A673 (cell line): ENCODE data around the gene GALNT16. TPM values are rescaled to one million over a fixed set of nuclear protein-coding genes. Genes with fewer than 3 reads are reported as not detected.

ENCODE experiments used
- BruUV-seq: library from RNA; stranded (reverse); fragments of 400-500 nt; replicated peaks from 2 replicates; lab custom pipeline; 2021; lab: Mats Ljungman, UMichigan
- CTCF ChIA-PET: fragments of 300-600 bp; sonication (Branson Sonifier 250); formaldehyde crosslinking; loops from one replicate; lab custom pipeline; 2022; ENCODE audit warnings: antibody characterized with exemption; lab: Charles Lee
- POLR2A ChIA-PET: fragments of 300-600 bp; sonication (Branson Sonifier 250); formaldehyde crosslinking; loops from one replicate; lab custom pipeline; 2022; ENCODE audit warnings: antibody characterized with exemption; ENCODE audit not compliant: low non-redundant PET; lab: Charles Lee
- DNase-seq: peaks from one replicate; pipeline ENCODE4 v3.0.0-alpha.2; 2015; ENCODE audit warnings: low spot score
- H3K27ac ChIP-seq: fragments of 200-600 bp; sonication (generic); 2 replicates; pipeline ENCODE4 v1.5.1; 2016; ENCODE audit warnings: mixed run types, low read depth, mild to moderate bottlenecking, mixed read lengths, antibody characterized with exemption, low read length; ENCODE audit not compliant: poor library complexity, severe bottlenecking
- H3K27me3 ChIP-seq: fragments of 200-600 bp; sonication (generic); replicated peaks from 2 replicates; pipeline ENCODE4 v1.6.1; 2017; ENCODE audit warnings: mixed run types, low read depth, mild to moderate bottlenecking, mixed read lengths, antibody characterized with exemption, low read length; ENCODE audit not compliant: insufficient read depth, poor library complexity
- H3K36me3 ChIP-seq: fragments of 200-600 bp; sonication (generic); 2 replicates; pipeline ENCODE4 v1.6.1; 2016; ENCODE audit warnings: mixed run types, mild to moderate bottlenecking, mixed read lengths, antibody characterized with exemption, low read length; ENCODE audit not compliant: insufficient read depth, poor library complexity, severe bottlenecking
- H3K4me1 ChIP-seq: fragments of 200-600 bp; sonication (generic); 2 replicates; pipeline ENCODE4 v1.6.1; 2017; ENCODE audit warnings: mixed run types, mild to moderate bottlenecking, mixed read lengths, antibody characterized with exemption, low read length; ENCODE audit not compliant: insufficient read depth, poor library complexity, severe bottlenecking
- H3K4me3 ChIP-seq: fragments of 200-600 bp; sonication (generic); 2 replicates; pipeline ENCODE4 v1.5.1; 2016; ENCODE audit warnings: low read depth, mixed run types, mild to moderate bottlenecking, mixed read lengths, low read length; ENCODE audit not compliant: poor library complexity, severe bottlenecking
- H3K9me3 ChIP-seq: fragments of 200-600 bp; sonication (generic); 2 replicates; pipeline ENCODE4 v1.6.1; 2016; ENCODE audit warnings: mixed run types, low read depth, mild to moderate bottlenecking, mixed read lengths, antibody characterized with exemption, low read length; ENCODE audit not compliant: poor library complexity, severe bottlenecking
- EZH2 ChIP-seq: fragments of 200-600 bp; sonication (generic); IDR thresholded peaks from 2 replicates; pipeline ENCODE4 v1.6.1; 2017; ENCODE audit warnings: borderline replicate concordance, low read depth, mild to moderate bottlenecking, mixed read lengths, antibody characterized with exemption, low read length; ENCODE audit not compliant: poor library complexity, severe bottlenecking
- intact Hi-C: fragments of 100-400 bp; cut with micrococcal nuclease; formaldehyde crosslinking; loops from one replicate; pipeline ENCODE4 v1.10.0; 2022; ENCODE audit not compliant: unreplicated experiment
- total RNA-seq: library from RNA; stranded (reverse); gene quantifications from 2 replicates; pipeline ENCODE4 v1.2.3, GENCODE V29; 2021
- TF ChIP-seq, protein P1 (sequence below): fragments of 300-800, 200-600 bp; sonication (generic); conservative IDR thresholded peaks from 2 replicates; pipeline ENCODE4 v1.5.1; 2017; ENCODE audit warnings: low read depth, mild to moderate bottlenecking, antibody characterized with exemption, low read length, moderate library complexity, mixed read lengths

Gene GALNT16
- total RNA-seq, 1 experiment from 2014 or later = 0.32 TPM

DNA sequence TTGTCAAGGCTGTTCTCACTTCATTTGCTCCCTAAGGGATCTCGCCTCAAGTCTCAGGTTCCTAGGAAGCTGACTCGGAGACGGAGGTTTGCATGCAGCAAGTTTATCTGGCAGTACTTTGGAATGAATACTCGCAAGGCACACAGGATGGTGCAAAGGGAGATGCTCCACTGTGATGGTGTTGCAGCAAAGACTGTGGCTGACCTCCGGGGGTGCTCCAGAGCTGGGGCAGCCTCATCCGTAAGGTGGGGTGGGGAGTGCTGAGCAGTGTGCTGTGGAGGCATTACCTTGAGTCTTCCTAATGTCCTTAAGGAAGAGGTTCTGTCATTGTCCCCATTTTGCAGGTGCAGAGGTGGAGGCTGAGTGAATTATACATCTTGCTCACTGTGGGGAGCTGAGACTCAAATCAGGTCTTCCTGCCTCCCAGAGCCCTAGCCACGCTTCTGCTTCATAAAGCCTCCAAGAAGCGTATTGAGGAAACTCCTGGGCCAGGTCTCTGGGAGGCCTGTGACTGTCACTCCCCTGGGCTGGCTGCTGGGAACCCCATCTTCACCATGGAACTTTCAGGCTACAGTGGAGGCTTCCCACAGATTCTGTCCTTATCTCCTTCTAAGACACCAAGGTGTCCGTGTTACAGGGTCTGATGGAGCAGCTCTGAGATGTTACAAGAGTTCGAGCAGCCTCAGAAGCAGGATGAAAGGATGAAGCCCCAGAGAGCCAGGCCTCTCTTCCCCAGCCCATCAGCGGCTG lies 39.5 kb downstream of the GALNT16 start:
- no TSS peak for BruUV-seq
- no peak overlapping the region for H3K27ac ChIP-seq
- DNase-seq = no peak
- CTCF ChIA-PET = no interaction called here
- H3K27me3 ChIP-seq = peaks cover 6% of the 10 kb centered on the region
- intact Hi-C loops = no loop called here
- H3K4me1 ChIP-seq = no peaks in the 10 kb centered on the region
- no peaks in the 10 kb centered on the region for H3K9me3 ChIP-seq
- TF ChIP-seq EZH2 = no peak
- TF ChIP-seq, protein P1, sequence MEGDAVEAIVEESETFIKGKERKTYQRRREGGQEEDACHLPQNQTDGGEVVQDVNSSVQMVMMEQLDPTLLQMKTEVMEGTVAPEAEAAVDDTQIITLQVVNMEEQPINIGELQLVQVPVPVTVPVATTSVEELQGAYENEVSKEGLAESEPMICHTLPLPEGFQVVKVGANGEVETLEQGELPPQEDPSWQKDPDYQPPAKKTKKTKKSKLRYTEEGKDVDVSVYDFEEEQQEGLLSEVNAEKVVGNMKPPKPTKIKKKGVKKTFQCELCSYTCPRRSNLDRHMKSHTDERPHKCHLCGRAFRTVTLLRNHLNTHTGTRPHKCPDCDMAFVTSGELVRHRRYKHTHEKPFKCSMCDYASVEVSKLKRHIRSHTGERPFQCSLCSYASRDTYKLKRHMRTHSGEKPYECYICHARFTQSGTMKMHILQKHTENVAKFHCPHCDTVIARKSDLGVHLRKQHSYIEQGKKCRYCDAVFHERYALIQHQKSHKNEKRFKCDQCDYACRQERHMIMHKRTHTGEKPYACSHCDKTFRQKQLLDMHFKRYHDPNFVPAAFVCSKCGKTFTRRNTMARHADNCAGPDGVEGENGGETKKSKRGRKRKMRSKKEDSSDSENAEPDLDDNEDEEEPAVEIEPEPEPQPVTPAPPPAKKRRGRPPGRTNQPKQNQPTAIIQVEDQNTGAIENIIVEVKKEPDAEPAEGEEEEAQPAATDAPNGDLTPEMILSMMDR = 0 out of 2 replicates have a peak, but pooled peaks have one; percentile 25
- H3K4me3 ChIP-seq = no peak overlapping the region
- no peaks in the 10 kb centered on the region for H3K36me3 ChIP-seq
- POLR2A ChIA-PET = no interaction called here

DNA sequence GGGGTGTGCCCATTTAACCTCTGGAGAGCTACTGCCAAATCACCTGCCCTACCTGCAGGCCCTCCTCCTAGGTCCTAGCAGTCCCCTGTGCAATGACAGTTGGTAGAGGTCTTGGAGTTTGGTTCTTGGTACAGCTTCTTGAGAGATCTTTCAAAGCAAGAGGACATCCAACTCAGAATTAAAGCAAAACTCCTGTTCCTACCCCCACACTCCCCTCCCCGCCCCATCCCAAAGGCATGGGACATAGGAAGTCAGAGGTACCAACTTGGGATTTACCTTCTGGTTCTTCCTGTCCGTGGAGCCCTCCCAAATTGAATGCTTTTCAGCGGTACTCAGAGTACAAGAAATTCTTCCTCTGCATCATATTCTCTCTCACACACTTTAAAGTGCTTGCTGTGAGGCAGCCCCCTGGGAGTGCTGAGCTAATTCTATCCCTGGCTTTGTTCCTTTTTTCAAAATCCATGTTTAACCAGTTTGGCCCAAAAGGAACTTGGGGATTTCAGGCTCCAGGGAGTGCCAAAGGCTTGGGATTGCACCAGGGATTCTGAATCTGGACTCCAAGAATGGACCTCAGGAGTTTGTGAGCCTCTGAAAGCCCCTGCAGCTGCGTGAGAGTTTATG lies 40.8 kb downstream of the GALNT16 start:
- ChIA-PET POLR2A (no interaction called here), CTCF (no interaction called here)
- Histone ChIP-seq H3K36me3 (no peaks in the 10 kb centered on the region), H3K4me1 (no peaks in the 10 kb centered on the region), H3K27me3 (peaks cover 10% of the 10 kb centered on the region), H3K4me3 (no peak overlapping the region), H3K27ac (no peak overlapping the region), H3K9me3 (no peaks in the 10 kb centered on the region)
- no TSS peak for BruUV-seq
- intact Hi-C loops = no loop called here
- DNase-seq = no peak
- no peak for TF ChIP-seq EZH2
- TF ChIP-seq, protein P1 = no peak

- H3K36me3 ChIP-seq = no peaks in the 10 kb centered on the region
- no peak overlapping the region for H3K27ac ChIP-seq
- ChIA-PET POLR2A (no interaction called here), CTCF (no interaction called here)
- DNase-seq = no peak
- no peak overlapping the region for H3K4me3 ChIP-seq
- intact Hi-C loops = no loop called here
- H3K27me3 ChIP-seq = peaks cover 21% of the 10 kb centered on the region
- no TSS peak for BruUV-seq
- H3K4me1 ChIP-seq = no peaks in the 10 kb centered on the region
- TF ChIP-seq, protein P1 = no peak
- TF ChIP-seq EZH2 = no peak
- H3K9me3 ChIP-seq = no peaks in the 10 kb centered on the region
Measured at GRCh38 chr14:69303086-69303485, 43.1 kb downstream of the GALNT16 start.
